ENCODE measurements around the gene MAN1A1.

DNA sequence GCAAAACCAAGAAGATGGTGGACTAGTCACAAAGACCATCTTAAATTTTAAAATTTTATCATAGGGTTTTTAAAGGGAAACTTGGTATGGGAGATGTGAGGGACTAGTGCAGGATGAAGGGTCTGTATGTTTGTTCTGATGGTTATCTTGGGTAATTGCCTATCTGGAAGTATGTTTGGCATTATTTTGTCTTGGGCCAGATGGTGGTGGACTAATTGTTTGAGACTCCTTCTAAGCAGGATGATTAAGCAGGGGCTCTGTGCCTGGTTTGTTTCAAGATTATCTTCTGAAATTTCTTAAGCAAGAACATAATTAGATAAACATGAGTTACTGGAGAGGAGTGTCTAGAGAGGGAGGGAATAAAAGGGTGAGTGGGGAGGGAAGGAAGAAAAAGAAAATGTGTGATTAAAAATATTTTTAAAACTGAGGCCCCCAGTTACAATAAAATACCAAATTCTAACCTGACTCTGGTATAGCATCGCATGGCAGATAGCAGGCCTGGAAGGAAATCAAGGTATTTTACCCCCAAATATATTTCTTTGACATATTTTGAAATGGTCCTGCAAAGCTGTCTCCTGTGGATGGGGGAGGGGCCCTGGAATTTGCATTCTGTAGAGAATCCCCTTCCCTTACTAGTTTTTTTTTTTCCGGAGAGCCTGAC is 221.2 kb downstream of the MAN1A1 start:
- TF ChIP-seq, protein P1, sequence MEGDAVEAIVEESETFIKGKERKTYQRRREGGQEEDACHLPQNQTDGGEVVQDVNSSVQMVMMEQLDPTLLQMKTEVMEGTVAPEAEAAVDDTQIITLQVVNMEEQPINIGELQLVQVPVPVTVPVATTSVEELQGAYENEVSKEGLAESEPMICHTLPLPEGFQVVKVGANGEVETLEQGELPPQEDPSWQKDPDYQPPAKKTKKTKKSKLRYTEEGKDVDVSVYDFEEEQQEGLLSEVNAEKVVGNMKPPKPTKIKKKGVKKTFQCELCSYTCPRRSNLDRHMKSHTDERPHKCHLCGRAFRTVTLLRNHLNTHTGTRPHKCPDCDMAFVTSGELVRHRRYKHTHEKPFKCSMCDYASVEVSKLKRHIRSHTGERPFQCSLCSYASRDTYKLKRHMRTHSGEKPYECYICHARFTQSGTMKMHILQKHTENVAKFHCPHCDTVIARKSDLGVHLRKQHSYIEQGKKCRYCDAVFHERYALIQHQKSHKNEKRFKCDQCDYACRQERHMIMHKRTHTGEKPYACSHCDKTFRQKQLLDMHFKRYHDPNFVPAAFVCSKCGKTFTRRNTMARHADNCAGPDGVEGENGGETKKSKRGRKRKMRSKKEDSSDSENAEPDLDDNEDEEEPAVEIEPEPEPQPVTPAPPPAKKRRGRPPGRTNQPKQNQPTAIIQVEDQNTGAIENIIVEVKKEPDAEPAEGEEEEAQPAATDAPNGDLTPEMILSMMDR (IDR thresholded peaks at IDR 0.05) = no peak
- TF ChIP-seq POLR2A (IDR thresholded peaks at IDR 0.05) = no peak

Measured in body of pancreas (tissue), 4 donors.